Measurements from ENCODE around the gene TMEM130.

The TMEM130 gene

DNA sequence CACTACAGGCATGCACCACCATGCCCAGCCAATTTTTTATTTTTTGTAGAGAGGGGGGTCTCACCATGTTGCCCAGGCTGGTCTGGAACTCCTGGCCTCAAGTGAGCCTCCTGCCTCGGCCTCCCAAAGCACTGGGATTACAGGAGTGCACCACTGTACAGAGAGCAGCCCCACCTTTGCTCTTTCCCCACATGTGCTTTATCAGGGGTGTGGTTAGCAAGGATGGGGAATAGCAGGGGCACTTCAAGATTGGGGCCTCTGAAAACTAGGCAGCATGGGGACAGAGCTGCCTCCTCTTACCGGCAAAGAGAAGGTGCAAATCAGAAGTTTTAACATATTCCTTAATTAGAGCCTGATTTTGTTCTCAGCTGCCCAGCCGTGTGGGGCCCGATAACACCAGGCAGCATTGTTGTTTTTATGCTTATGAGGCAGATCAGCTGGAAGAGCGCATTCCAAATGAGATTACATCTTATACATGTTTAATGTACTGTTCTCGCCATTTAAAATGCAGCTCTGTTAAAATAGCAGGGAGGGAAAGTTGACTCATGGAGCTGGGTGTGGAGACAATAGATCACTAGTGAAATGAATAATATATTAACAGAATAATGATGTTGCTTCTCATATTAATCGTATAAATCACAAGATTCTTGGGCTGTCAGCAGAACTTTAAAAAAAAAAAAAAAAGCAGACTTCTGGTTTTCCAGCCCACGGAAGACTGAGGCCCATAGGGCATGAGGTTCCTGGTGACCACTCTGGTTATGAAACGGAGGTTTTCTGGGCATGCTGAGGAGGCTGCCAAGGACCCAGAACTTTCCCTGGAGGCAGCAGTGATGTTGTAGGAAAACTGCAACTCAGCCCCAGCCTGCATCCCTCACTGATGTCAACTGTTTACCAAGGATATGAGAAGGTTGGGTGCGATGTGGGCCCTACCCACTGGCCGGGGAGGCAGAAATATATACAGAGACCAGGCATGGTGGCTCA is 62.5 kb downstream of the TMEM130 start:
- TF ChIP-seq TCF12 (IDR thresholded peaks at IDR 0.05; ENCODE audit: low read depth): no peak
- TF ChIP-seq FOXM1 (IDR thresholded peaks at IDR 0.05; ENCODE audit: borderline replicate concordance, low read depth): no peak
- no peak for TF ChIP-seq EGR1 (IDR thresholded peaks at IDR 0.05)

- no peak for TF ChIP-seq ZBTB7A (IDR thresholded peaks at IDR 0.05; ENCODE audit: low read depth)
- no peak for TF ChIP-seq TAF1 (IDR thresholded peaks at IDR 0.05; ENCODE audit: low read depth)
- TF ChIP-seq CREB1 (IDR thresholded peaks at IDR 0.05; ENCODE audit: low read depth): no peak
- TF ChIP-seq EGR1 (IDR thresholded peaks at IDR 0.05): no peak
- TF ChIP-seq FOXM1 (IDR thresholded peaks at IDR 0.05; ENCODE audit: borderline replicate concordance, low read depth): no peak
- TF ChIP-seq, protein P1, sequence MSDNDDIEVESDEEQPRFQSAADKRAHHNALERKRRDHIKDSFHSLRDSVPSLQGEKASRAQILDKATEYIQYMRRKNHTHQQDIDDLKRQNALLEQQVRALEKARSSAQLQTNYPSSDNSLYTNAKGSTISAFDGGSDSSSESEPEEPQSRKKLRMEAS (IDR thresholded peaks at IDR 0.05): no peak
- TF ChIP-seq TCF12 (IDR thresholded peaks at IDR 0.05; ENCODE audit: low read depth): no peak
- TF ChIP-seq TEAD4 (IDR thresholded peaks at IDR 0.05): no peak
- no peak for TF ChIP-seq RAD21 (IDR thresholded peaks at IDR 0.05; ENCODE audit: low read depth)
Observed at GRCh38 chr7:98805956-98806838, 63.6 kb downstream of the TMEM130 start.

DNA sequence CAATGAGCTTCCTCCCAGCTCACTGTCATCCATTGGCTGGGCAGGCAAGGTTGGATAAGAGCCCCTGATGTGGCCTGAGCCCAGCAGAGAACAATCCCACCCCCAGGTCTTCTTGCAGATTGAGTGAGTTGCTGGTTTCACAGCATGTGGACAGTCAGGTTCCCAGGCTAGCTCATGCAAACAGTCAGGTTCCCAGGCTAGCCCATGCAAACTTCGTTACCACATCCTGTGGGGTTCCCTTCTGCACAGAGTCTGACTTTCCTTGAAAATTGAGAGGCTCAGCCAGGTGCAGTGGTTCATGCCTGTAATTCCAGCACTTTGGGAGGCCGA is 67.1 kb downstream of the TMEM130 start:
- TF ChIP-seq CREB1 (IDR thresholded peaks at IDR 0.05; ENCODE audit: low read depth): no peak
- TF ChIP-seq EGR1 (IDR thresholded peaks at IDR 0.05): no peak
- TF ChIP-seq TAF1 (IDR thresholded peaks at IDR 0.05; ENCODE audit: low read depth): no peak
- TF ChIP-seq NFIC (IDR thresholded peaks at IDR 0.05): no peak
- TF ChIP-seq, protein P2, sequence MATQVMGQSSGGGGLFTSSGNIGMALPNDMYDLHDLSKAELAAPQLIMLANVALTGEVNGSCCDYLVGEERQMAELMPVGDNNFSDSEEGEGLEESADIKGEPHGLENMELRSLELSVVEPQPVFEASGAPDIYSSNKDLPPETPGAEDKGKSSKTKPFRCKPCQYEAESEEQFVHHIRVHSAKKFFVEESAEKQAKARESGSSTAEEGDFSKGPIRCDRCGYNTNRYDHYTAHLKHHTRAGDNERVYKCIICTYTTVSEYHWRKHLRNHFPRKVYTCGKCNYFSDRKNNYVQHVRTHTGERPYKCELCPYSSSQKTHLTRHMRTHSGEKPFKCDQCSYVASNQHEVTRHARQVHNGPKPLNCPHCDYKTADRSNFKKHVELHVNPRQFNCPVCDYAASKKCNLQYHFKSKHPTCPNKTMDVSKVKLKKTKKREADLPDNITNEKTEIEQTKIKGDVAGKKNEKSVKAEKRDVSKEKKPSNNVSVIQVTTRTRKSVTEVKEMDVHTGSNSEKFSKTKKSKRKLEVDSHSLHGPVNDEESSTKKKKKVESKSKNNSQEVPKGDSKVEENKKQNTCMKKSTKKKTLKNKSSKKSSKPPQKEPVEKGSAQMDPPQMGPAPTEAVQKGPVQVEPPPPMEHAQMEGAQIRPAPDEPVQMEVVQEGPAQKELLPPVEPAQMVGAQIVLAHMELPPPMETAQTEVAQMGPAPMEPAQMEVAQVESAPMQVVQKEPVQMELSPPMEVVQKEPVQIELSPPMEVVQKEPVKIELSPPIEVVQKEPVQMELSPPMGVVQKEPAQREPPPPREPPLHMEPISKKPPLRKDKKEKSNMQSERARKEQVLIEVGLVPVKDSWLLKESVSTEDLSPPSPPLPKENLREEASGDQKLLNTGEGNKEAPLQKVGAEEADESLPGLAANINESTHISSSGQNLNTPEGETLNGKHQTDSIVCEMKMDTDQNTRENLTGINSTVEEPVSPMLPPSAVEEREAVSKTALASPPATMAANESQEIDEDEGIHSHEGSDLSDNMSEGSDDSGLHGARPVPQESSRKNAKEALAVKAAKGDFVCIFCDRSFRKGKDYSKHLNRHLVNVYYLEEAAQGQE (IDR thresholded peaks at IDR 0.05; ENCODE audit: low read depth): no peak
- no peak for TF ChIP-seq CEBPB (IDR thresholded peaks at IDR 0.05)
- TF ChIP-seq FOXM1 (IDR thresholded peaks at IDR 0.05; ENCODE audit: borderline replicate concordance, low read depth): no peak
- TF ChIP-seq TCF12 (IDR thresholded peaks at IDR 0.05; ENCODE audit: low read depth): no peak
- TF ChIP-seq, protein P1 (IDR thresholded peaks at IDR 0.05): no peak
- no peak for TF ChIP-seq YY1 (IDR thresholded peaks at IDR 0.05; ENCODE audit: low read depth)
- TF ChIP-seq, protein P3, sequence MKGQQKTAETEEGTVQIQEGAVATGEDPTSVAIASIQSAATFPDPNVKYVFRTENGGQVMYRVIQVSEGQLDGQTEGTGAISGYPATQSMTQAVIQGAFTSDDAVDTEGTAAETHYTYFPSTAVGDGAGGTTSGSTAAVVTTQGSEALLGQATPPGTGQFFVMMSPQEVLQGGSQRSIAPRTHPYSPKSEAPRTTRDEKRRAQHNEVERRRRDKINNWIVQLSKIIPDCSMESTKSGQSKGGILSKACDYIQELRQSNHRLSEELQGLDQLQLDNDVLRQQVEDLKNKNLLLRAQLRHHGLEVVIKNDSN (IDR thresholded peaks at IDR 0.05): no peak
- no peak for TF ChIP-seq RAD21 (IDR thresholded peaks at IDR 0.05; ENCODE audit: low read depth)
- no peak for TF ChIP-seq TEAD4 (IDR thresholded peaks at IDR 0.05)
- no peak for TF ChIP-seq EP300 (IDR thresholded peaks at IDR 0.05; ENCODE audit: borderline replicate concordance)
- no peak for TF ChIP-seq ZBTB7A (IDR thresholded peaks at IDR 0.05; ENCODE audit: low read depth)

- TF ChIP-seq CREB1 (IDR thresholded peaks at IDR 0.05; ENCODE audit: low read depth): no peak
- no peak for TF ChIP-seq NFIC (IDR thresholded peaks at IDR 0.05)
- no peak for TF ChIP-seq TEAD4 (IDR thresholded peaks at IDR 0.05)
- no peak for TF ChIP-seq EGR1 (IDR thresholded peaks at IDR 0.05)
- TF ChIP-seq, protein P3 (IDR thresholded peaks at IDR 0.05): no peak
- TF ChIP-seq, protein P2 (IDR thresholded peaks at IDR 0.05; ENCODE audit: low read depth): no peak
- no peak for TF ChIP-seq RAD21 (IDR thresholded peaks at IDR 0.05; ENCODE audit: low read depth)
- TF ChIP-seq FOXM1 (IDR thresholded peaks at IDR 0.05; ENCODE audit: borderline replicate concordance, low read depth): no peak
- no peak for TF ChIP-seq ZBTB7A (IDR thresholded peaks at IDR 0.05; ENCODE audit: low read depth)
- no peak for TF ChIP-seq EP300 (IDR thresholded peaks at IDR 0.05; ENCODE audit: borderline replicate concordance)
- no peak for TF ChIP-seq TCF12 (IDR thresholded peaks at IDR 0.05; ENCODE audit: low read depth)
- TF ChIP-seq CEBPB (IDR thresholded peaks at IDR 0.05): no peak
- TF ChIP-seq, protein P1 (IDR thresholded peaks at IDR 0.05): no peak
- no peak for TF ChIP-seq YY1 (IDR thresholded peaks at IDR 0.05; ENCODE audit: low read depth)
Observed at GRCh38 chr7:98802088-98802780, 67.6 kb downstream of the TMEM130 start.
